Daoy (cell line): Measurements from ENCODE around the gene MPL. TPM values are rescaled to one million over a fixed set of nuclear protein-coding genes. Genes with fewer than 3 reads are reported as not detected.

Source experiments
- DNase-seq: peaks from one replicate; pipeline ENCODE4 v3.0.0-alpha.2; 2015; ENCODE audit warnings: low read depth
- total RNA-seq: library from RNA; depleted of rRNA; stranded (reverse); fragments of >200 nt; shearing (Covaris generic); gene quantifications from 2 replicates; pipeline ENCODE4 v1.2.3, GENCODE V29; 2014

MPL gene
- total RNA-seq, 1 experiment from 2014 or later: 0.11 TPM

DNA sequence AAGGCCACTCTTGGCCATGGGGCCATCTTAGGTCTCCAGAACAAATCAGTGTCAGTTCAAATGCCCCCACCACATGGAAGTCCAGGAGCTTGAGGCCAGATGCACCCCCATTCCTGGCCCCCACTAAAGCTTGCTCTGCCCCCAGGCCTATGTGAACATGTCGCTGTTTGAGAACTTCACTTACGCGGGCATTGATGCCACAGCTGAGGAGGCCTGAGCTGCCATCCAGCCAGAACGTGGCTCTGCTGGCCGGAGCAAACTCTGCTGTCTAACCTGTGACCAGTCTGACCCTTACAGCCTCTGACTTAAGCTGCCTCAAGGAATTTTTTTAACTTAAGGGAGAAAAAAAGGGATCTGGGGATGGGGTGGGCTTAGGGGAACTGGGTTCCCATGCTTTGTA, 15.1 kb upstream of the MPL start:
- no peak for DNase-seq

DNA sequence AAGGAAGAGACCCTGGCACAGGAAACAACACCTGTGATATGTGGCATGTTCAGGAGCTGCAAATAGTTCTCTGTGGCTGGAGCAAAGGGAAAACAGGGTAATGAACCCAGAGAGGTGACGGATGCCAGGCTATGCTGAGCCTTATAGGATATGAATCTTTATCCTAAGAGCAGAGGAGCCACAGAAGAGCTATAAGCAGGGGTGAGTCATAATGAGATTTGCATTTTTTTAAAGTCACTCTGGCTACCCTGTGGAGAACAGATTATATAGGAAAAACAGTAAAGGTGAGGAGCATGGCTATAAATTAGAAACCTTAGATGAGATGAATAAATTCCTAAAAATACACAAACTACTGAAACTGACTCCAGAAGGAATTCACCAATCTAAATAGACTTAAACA, 12.8 kb upstream of the MPL start:
- no peak for DNase-seq

DNA sequence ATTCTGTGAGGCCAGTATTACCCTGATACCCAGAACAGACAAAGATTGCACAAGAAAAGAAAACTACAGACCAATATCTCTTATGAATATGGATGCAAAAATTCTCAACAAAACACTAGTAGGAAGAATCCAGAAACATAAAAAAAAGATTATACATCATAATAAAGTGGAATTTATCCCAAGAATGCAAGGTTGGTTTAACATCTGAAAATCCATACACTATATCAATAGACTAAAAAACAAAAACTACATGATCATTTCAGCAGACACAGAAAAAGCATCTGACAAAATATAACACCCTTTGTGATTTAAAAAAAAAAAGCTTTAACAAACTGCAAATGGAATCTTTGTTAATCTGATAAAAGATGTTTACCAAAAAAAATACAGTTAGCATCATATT, 12.2 kb upstream of the MPL start:
- no peak for DNase-seq

DNA sequence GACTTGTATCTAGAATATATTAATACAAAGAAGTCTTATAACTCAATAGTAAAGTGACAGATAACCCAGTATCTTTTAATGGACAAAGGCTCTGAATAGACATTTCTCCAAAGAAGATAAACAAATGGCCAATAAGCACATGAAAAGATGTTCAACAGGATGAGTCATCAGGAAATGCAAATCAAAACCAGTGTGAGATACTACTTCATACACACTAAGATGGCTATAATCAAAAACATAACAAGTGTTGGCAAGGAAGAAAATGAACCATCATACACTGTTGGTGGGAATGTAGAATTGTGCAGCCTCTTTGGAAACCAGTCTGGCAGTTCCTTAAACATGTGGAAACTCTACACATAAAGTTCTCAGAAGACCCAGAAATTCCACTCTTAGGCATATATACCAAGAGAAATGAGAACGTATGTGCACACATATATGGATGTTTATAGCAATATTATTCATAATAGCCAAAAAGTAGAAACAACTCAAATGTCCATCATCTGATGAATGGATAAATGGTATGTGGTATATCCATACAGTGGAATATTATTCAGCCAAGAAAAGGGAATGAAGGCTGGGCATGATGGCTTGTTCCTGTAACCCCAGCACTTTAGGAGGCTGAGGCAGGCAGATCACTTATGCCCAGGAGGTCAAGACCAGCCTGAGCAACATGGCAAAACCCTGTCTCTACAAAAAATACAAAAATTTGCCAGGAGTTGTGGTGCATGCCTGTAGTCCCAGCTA, 9.9 kb upstream of the MPL start:
- DNase-seq: no peak

DNA sequence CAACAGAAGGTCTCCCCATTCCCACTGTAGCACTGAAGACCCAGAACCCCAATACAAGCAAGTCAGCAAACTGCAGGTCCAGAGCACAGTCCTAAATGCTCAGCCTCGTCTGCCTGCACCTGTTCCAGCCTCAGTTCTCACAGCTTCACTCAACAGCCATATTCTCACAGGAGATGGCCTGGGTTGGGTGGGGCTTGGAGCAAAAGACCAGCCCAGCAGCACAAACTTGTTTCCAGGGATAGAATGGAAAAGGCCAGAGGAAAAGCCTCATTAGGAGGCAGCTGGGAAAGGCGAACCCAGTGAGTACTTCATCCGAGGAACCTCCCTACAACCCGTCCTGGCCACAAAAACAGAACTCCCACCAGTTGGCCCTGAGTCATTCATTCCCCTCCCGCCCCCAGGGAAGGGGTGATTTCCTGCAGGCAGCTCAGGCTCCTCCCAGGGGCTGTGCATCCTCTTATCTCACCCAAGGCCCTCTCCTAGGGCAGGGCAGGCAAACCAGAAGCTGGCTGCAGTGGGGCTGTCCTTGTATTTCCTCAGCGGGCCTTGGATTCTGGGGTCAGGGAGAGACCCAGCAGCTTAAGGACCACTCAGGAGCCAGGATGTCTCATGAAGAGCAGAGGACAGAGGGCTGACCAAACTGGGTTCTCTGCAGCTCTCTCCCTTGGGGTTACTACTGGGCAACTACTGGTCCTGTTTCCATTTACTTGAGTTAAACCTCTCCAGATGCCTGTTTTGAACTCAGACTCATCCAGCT, 7.4 kb upstream of the MPL start:
- DNase-seq: peak; percentile 95

DNA sequence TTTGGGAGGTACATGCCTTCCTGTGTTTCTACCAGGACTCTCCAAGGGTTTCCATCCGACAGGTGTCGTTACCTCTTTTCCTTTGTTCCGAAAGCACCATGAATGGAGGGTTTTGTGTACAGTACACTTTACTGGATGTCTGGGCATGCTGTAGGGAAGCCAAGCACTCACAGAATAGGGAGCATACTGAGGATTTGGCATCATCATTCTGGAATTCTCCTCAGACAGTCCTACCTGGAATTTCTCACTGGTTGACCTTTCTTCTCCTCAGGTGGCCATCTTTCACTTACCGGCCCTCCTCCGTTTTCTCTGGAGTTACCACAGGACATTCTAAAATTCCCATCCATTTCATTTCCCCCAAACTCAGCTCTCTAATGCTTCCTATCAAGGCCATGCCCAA, 5.9 kb upstream of the MPL start:
- DNase-seq: no peak

DNA sequence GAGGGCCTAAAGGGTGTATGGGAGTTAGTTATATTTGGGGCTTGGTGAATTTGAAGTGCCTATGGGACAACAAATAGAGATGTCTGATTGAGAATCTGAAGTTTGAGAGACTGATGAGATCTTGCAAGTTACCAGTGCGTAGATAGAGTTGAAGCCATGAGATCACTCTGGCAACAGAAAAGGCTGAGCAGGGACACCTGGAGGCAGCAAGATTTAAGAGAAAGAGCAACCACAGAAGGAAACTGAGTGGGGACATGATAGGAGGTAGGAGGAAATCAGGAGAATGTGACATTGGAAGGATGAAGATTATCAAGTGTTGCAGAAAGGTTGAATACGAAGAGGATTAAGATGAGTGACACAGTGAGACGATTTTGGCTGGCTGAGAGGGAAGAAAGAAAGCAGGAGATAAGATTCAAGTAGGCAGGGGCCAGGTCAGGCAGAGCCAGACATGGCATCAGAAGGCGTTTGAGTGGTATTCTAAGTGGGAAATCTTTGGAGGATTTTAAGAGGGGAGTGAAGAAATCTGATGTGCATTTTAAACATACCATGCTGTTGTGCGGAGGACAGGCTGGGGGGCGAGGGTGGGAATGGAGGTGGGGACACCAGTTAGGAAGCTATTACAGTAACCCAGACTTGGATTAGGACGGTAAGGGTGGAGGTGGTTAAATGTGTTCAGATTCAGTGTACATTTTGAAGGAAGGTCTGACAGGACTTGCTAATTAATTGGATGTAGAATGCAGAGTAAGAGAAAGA, 3.0 kb upstream of the MPL start:
- no peak for DNase-seq

DNA sequence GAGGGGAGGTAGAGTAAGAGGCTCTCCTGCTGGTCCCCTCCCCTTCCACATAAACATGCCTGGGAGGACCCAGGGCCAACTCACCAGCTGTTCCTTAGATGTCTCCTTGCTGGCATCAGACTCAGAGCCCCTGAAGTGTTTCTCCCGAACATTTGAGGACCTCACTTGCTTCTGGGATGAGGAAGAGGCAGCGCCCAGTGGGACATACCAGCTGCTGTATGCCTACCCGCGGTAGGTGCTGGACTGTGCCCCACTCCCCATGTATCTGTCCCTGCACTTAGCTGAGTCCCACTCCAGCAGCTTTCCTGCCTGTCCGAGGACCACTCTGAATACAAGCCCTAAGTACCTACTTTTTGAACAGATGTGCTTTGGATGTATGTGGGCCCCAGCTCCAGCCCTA, 383 bp downstream of the MPL start:
- DNase-seq: no peak

DNA sequence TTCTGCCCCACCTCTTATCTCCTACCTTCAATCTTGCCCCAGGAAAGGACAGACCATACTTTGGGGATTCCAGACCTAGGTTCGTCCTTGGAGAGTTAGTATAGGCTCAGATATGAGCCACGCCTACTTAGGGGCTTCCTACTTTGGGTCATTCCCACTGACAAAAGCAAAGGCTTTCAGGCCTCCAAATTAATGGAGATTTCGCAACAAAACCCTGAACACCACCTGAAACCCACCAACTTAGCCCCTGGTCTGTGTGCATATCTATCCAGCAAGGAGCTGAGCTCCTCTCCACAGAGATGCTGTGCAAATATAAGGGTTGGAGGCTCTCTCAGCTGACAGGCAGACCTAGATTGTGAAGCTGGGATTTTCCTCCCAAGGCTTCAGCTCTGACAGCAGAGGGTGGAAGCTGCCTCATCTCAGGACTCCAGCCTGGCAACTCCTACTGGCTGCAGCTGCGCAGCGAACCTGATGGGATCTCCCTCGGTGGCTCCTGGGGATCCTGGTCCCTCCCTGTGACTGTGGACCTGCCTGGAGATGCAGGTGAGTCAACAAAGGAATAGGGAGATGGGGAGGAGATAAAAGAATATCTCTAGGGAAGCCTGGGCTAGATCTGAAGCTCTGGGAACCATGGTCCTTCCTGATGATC, 2.1 kb downstream of the MPL start:
- no peak for DNase-seq

DNA sequence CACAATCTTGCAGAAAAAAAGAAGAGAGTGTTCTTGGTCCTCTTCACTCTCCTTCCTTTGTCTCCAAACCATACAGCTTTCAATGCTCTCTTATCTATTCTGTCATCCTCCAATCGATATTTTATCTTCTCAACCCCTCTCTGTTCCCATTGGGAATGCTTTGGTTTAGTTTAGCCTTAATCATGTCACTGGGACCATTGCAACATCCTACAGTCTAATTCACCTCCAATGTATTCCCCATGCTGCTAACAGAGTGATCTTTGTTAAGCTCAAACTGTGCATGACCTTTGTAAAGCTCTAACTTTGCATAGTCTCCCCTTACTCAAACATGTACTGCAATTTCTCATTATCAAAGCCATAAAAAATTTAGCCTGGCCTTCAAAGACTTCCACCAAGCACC, 2.9 kb downstream of the MPL start:
- no peak for DNase-seq

DNA sequence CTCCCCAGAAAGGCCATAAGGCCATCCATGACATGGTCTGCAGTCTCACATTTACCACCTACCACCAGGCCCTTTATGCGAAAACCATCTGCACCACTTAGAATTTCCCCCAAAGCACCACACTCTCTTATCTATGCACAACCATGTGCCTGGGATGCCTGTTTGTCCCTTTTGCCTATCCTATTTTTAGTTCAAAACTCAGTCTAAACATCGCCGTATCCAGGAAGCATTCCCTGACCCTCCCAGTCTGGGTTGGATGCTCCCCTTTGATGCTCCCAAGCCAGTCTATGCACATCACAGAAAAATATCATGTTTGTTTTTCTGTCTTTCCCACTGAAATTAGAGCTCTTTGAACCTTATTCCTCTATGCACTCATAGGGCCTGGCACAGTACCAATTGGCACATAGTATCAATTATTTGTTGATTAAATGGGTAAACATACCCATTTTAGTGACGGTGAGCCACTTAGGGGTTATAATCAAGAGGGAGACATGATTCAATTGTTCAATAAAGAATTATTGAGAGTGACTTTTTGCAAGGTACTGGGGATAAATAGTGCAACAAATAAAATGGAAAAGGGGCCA, 6.7 kb downstream of the MPL start:
- DNase-seq: peak; percentile 29

DNA sequence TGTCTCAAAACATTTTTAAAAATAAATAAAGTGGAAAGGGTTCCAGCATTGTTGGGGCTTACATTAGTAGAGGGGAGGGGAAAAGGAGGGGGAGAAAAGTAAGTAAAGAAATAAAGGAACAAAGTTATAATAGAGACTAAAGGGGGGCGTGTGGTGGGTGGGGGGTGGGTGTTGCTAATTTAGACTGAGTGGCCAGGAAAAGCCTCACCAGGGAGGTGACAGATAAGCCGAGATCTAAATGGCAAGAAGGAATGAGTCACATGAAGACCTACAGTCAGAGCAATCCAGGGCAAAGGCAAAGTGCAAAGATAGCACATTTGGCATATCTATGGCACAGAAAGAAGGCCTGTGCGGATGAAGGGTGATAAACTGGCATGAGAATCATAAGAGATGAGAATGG, 7.5 kb downstream of the MPL start:
- peak; percentile 74 for DNase-seq

DNA sequence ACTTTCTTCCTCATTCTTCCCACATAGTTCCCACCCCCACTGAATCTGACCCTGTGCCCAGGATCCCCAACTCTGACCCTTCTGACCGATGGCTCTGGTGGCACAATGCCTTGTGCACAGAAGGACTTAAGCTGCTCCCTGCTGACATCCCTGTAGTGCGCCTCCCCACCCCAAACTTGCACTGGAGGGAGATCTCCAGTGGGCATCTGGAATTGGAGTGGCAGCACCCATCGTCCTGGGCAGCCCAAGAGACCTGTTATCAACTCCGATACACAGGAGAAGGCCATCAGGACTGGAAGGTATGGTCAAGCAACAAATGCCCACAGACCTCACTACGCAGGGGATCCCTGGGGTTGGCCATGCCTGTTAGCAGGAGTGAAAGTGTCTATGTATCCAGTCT, 9.0 kb downstream of the MPL start:
- DNase-seq: no peak

DNA sequence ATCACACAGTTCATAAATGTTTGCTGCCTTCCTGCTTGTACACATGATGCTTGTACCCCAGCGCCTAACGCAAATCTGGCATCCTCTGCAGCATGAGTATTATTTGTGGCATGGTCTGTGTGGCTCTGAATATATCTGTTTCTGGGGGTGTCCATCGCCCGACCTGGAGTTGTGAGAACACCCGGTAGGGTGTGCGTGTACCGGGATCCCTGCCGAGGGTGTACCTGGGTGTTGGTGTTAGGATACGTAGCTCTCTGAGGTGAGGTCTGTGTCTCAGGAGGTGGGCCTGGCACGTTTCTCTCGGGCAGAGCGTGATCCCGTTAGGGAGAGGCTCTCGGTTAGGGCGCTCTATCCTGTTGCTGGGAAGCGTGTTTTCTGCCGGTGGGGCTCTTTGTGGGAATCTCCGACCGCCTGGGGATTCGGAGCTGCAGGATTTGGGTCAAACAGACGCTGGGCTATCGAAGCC, 10.8 kb downstream of the MPL start:
- no peak for DNase-seq

DNA sequence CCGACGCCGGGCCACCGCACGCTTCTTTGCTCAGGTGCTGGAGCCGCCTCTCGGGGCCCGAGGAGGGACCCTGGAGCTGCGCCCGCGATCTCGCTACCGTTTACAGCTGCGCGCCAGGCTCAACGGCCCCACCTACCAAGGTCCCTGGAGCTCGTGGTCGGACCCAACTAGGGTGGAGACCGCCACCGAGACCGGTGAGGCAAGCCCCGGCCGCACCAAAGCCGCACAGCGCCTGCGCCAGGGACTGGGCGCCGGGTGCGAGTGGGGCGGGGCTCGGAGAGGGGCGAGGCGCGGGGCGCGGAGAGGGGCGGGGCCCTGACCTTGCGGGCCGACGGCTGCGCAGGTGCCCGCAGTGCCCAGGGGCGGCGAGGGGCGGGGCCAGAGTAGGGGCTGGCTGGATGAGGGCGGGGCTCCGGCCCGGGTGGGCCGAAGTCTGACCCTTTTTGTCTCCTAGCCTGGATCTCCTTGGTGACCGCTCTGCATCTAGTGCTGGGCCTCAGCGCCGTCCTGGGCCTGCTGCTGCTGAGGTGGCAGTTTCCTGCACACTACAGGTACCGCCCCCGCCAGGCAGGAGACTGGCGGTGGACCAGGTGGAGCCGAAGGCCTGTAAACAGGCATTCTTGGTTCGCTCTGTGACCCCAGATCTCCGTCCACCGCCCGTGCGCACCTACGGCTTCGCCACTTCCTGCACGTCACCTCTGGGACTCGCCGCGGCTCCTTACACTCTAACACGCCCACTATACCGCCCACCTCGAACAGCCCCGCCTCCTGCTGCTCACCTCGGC, 11.4 kb downstream of the MPL start:
- peak; percentile 91 for DNase-seq

DNA sequence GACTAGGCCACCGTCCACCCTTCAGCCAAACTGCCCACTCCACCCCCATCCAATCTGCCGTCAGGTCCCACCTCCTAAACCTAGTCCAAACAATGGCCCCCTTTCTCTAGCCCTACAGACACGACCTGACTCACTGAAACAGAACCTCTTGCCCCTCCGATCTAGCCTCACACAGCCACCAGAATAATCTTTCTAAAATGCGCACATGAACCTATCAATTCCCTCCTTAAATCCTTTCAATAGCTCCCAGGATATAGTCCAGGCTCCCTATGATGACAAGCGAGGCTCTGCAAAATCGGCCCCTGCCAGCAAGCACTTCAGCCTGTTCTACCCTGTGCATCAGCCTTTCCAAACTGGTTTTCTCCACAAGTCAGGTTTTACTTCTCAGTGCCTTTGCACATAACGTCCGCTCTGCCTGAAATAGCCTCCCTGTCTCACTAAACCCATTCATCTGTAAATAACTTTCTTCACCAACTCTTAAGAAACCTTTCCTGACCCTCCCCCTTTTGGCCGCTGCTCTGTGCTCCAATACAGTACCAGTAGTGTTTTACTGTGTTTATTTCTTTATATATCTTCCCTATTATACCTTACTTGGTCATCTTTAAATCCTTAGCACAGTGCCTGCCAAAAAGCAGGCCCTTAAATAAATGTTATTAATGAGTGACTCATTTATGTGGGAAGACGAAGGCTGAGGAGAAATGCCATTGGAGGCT, 12.1 kb downstream of the MPL start:
- DNase-seq: no peak

DNA sequence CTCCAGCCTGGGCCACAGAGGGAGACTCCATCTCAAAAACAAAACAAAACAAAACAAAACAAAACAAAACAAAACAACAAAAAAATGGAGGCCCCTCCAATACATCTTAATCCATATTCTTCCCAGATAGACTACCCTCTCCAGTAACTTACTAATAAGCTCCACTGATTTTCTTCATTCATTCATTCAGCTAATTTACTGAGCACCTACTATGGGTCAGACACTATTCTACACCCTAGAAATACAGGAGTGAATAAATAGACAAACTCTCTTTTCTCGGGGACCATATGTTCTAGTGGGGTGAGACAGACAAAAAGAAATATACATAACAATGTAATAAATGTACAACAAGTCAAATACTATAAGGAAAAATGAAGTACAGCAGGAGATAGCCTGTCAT, 13.4 kb downstream of the MPL start:
- no peak for DNase-seq

DNA sequence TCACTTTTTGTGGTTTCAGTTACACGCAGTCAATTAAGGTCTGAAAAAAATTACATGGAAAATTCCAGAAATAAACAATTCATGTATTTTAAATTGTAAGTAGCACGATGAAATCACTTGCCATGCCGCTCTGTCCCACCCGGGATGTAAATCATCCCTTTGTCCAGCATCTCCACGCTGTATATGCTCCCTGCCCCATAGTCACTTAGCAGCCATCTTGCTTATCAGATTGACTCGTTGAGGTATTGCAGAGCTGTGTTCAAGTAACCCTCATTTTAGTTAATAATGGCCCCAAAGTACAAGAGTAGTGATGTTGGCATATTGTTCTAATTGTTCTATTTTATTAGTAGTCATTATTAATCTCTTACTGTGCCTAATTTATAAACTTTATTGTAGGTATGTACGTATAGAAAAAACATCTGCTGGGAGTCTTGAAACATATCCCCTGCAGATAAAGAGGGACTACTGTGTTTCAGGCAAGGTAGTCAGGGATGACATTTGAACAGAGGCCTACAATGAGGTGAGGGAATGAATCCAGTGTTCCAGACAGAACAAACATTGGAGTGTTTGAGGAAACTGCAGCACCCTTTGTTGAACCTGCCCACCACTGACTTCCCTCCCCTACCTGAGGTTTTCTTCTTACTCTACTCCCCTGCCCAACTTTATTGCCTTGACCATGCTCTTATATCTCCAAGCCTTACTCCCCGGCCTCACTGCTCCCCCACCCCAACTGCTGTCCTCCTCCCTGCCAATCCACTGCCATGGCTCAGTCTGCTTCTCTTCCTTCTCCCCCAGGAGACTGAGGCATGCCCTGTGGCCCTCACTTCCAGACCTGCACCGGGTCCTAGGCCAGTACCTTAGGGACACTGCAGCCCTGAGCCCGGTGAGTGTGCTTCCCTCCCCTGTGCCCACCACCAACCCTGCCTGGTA, 14.1 kb downstream of the MPL start:
- DNase-seq: no peak

DNA sequence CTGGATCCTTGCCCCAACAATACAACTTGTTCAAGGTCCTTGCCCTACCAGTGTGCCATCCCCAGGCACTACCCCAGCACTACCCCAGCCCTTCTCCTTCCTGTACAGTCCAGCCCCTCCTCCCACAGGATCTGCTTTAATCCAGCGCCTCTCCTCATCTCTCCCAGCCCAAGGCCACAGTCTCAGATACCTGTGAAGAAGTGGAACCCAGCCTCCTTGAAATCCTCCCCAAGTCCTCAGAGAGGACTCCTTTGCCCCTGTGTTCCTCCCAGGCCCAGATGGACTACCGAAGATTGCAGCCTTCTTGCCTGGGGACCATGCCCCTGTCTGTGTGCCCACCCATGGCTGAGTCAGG, 14.7 kb downstream of the MPL start:
- no peak for DNase-seq
